ENCODE measurements around the gene MAPK6.

Gene MAPK6

GRCh38 chr15:52107238-52107637, 88.2 kb downstream of the MAPK6 start:
- DNase-seq: no peak

DNA sequence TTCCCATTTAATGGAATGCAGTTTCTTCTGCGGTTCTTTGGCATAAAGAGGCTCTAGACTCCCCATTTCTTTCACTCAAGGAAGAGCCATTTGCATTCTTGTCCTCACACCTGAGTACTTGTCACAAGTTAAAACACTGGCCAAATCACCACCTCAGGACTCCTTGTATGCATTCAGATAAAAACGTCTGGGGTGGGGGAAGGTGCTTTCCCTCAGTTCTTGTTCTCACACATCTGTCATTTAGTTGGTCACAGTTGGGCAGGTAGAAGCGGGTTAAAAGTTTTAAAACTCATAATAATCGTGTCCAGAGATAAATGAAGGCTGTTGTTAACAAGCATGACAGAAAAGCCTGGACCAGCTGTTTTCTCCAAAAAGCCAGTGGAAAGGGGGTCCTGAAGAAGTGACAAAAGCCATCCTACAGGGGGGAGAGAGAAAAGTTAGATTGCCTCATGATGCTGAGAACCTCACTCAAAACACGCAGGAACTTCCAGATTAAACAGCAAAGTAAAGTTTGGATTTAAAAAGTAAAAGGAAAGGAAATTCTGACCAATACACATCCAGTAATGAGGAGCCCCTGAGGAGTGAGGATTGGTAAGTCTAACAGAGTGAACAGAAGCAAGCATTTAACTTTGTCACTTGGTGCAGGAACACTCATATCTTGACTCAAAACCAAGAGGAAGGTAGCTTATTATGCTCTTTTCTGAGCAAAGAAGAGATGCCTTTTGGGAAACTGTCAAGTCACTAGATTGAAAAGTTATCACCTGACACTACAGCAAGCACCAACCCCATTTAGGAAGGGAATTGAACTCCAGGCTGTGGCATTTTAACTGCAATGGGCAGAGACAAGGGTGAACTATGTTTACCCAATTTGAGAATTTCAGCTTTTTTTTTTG, 90.8 kb downstream of the MAPK6 start:
- no peak for DNase-seq

GRCh38 chr15:52111517-52112202, 92.6 kb downstream of the MAPK6 start:
- no peak for DNase-seq

GRCh38 chr15:52112203-52112750, 93.3 kb downstream of the MAPK6 start:
- DNase-seq: no peak

- DNase-seq: no peak
Observed at GRCh38 chr15:52113235-52113634, 94.2 kb downstream of the MAPK6 start.

DNA sequence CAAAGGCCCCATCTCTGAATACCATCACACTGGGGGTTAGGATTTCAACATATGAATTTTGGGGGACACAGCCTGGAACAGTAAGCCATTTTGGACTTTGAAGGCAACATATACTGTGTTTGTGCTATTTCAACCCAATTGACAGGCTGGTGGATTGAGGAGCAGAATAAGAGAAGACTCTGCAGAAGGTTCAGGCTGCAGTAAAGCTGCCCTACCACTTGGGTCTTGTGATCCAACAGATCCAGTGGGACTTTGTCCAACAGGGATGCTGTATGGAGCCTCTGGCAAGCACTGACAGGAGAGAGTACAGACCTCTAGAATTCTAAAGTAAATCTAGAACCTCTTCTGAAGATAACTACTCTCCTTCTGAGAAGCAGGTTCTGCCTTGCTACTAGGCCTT, 94.7 kb downstream of the MAPK6 start:
- no peak for DNase-seq

GRCh38 chr15:52114261-52115055, 95.4 kb downstream of the MAPK6 start:
- DNase-seq: peak; percentile 41

DNA sequence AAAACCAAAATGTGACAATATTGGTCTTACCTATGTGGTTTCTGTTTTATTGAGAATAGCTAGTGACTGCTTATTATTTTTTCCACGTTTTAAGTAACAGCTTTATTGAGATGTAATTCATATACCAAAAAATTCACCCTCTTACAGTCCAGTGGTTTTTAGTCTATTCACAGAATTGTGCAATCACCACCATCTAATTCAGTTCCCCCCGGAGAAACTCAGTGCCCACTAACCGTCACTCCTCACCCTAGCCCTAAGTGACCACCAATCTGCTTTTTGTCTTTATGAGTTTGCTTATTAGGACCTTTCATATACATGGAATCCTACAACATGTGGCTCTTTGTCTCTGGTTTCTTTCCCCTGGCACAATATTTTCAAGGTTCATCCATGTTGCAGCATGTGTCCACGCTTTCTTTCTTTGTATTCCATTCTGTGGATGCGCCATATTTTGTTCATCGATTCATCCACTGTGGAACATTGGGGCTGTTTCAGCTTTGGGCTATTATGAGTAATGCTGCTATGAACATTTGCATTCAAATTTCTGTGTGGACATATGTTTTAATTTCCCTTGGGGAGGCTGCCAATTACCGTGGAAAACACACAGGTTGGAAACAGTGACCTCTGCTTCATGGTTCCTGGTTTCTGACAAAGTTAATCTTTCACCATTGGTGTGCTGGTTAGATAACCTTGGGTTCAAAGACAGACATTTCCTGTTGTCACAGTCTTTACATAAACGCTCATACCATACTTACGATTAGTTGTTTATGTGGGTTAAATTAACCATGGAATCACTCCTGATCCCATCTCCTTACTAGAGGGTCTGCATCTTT, 96.8 kb downstream of the MAPK6 start:
- peak; percentile 11 for DNase-seq
